ENCODE measurements around the gene NDUFV2. TPM values are rescaled to one million over a fixed set of nuclear protein-coding genes. Genes with fewer than 3 reads are reported as not detected.
A peak's percentile ranks its signal among the peaks of the same experiment; 100 is the strongest.

The NDUFV2 gene
- total RNA-seq, 4 donors from 2014 or later = 96.5 to 150 (median 110) TPM

- H3K27ac ChIP-seq = no peak overlapping the region
- H3K4me1 ChIP-seq = peaks cover 0 to 50% (median 11%) of the 10 kb centered on the region in 3 donors
- no peak overlapping the region for H3K4me3 ChIP-seq
- H3K36me3 ChIP-seq = no peaks in the 10 kb centered on the region
- WGBS, 2 donors = 74 to 83% methylated on average over 4 of the region's 4 CpGs
- DNase-seq = no peak
- H3K27me3 ChIP-seq = no peaks in the 10 kb centered on the region
- no peak for TF ChIP-seq CTCF (IDR thresholded peaks at IDR 0.05)
- TF ChIP-seq POLR2A (IDR thresholded peaks at IDR 0.05) = no peak
- no peaks in the 10 kb centered on the region for H3K9me3 ChIP-seq
- intact Hi-C loops (cut with DNase I) = no loop called here
These were observed 20.6 kb upstream of the NDUFV2 start for GRCh38 chr18:9081940-9082339.

DNA sequence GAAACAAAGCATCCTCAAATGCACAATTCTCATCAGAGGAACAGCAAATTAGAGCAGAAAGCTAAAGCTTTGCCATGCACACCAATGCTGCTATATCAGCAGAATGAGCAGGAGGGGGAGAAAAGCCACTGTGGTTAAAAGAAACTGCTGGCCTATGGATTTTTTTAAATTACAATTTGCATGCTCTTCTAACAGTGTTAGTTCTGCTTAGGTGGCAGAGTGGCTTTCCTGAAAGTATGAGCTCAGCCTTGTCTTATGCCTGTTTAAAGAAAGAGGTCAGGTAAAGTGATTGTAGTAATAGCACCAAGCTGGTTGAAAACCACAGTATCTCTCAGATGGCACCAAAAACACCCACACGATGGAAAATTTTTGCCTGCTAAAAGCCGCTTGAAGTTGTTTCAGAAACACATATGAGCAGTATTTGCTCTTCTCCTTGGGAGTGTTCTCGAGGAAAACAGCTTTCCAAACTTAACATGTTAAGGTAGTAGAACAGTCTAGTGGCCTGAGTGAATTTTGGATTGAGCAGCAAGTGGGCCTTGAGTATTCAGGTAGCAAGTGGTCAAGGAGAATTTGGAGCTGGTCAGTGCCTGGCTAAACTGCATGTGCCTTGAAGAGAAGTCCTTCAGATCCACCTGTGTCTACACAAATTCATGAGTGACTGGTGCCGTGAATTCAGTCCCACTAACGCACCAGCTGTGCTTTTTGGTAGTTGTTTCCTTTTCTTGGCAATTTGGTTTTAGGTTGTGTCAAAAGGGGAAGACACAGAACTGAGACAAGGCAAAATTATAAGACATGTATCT is 19.6 kb upstream of the NDUFV2 start:
- no peaks in the 10 kb centered on the region for H3K9me3 ChIP-seq
- no peak for DNase-seq
- H3K27ac ChIP-seq = peak overlapping the region in 3 of 4 donors; percentile 26 to 72 (median 53)
- no peaks in the 10 kb centered on the region for H3K27me3 ChIP-seq
- intact Hi-C loops (cut with DNase I) = no loop called here
- no peak overlapping the region for H3K4me3 ChIP-seq
- no peak for TF ChIP-seq CTCF (IDR thresholded peaks at IDR 0.05)
- TF ChIP-seq POLR2A (IDR thresholded peaks at IDR 0.05) = no peak
- H3K4me1 ChIP-seq = peaks cover 0 to 48% (median 11%) of the 10 kb centered on the region in 3 donors
- 59 to 68% methylated on average over 5 of the region's 5 CpGs for WGBS, 2 donors
- H3K36me3 ChIP-seq = no peaks in the 10 kb centered on the region

- DNase-seq = no peak
- Histone ChIP-seq H3K27ac (no peak overlapping the region), H3K4me3 (no peak overlapping the region), H3K36me3 (no peaks in the 10 kb centered on the region), H3K27me3 (no peaks in the 10 kb centered on the region), H3K4me1 (peaks cover 0 to 18% (median 3%) of the 10 kb centered on the region in 3 donors), H3K9me3 (no peaks in the 10 kb centered on the region)
- TF ChIP-seq POLR2A (IDR thresholded peaks at IDR 0.05) (no peak), CTCF (IDR thresholded peaks at IDR 0.05) (no peak)
- intact Hi-C loops (cut with DNase I) = no loop called here
- 50 to 61% methylated on average over 2 of the region's 2 CpGs for WGBS, 2 donors
These were observed 16.5 kb upstream of the NDUFV2 start for GRCh38 chr18:9086015-9086414.

DNA sequence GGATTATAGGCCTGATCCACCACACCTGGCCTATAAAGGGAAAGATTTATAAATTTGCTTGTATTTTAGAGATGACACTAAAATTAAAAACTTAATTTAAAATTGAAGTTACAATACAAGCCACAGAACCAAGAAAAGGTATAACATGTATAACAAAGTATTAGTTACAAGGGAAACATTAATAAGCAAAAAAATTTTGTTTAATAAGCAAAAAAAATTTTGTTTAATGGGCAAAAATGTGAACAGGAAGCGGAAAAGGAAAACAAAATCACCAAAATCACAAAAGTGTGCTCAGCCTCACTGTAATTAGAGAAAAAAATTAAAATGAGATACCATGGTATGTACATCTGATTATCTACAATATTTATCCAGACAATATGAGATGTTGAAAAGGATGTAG is 15.9 kb upstream of the NDUFV2 start:
- peaks cover 0 to 18% (median 3%) of the 10 kb centered on the region in 3 donors for H3K4me1 ChIP-seq
- 82 to 88% methylated on average over 1 of the region's 1 CpG for WGBS, 2 donors
- H3K27ac ChIP-seq = no peak overlapping the region
- H3K27me3 ChIP-seq = no peaks in the 10 kb centered on the region
- TF ChIP-seq POLR2A (IDR thresholded peaks at IDR 0.05) = no peak
- no peak for TF ChIP-seq CTCF (IDR thresholded peaks at IDR 0.05)
- no peak overlapping the region for H3K4me3 ChIP-seq
- H3K9me3 ChIP-seq = no peaks in the 10 kb centered on the region
- no peak for DNase-seq
- intact Hi-C loops (cut with DNase I) = no loop called here
- H3K36me3 ChIP-seq = no peaks in the 10 kb centered on the region

DNA sequence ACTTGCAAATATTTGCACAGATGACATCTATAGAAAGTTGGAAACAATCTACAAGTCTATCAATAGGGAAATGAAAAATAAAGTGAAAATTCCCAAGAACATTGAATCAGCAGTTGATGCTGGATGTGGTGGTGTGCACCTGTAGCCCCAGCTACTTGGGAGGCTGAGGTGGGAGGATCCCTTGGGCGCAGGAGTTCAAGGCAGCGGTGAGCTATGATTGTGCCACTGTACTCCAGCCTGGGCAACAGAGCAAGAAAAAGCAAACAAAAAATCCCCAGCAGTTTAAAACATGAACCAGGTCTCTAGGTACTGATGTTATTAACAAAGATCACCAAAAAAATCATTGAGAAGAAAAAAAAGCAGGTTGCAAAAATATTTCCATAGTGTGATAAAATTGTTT is 15.4 kb upstream of the NDUFV2 start:
- TF ChIP-seq POLR2A (IDR thresholded peaks at IDR 0.05) = no peak
- no peak for TF ChIP-seq CTCF (IDR thresholded peaks at IDR 0.05)
- DNase-seq = no peak
- intact Hi-C loops (cut with DNase I) = no loop called here
- Histone ChIP-seq H3K4me3 (no peak overlapping the region), H3K36me3 (no peaks in the 10 kb centered on the region), H3K4me1 (peaks cover 0 to 14% (median 3%) of the 10 kb centered on the region in 3 donors), H3K27ac (no peak overlapping the region), H3K27me3 (no peaks in the 10 kb centered on the region), H3K9me3 (no peaks in the 10 kb centered on the region)
- WGBS, 2 donors = 88 to 94% methylated on average over 2 of the region's 2 CpGs

Data from esophagus squamous epithelium (tissue), 5 donors.